Measurements from ENCODE around the gene ZNF618. TPM values are rescaled to one million over a fixed set of nuclear protein-coding genes. Genes with fewer than 3 reads are reported as not detected.

ZNF618 gene
- total and polyA plus RNA-seq, 2 experiments from 2014 or later = 12.1 to 22.1 TPM

GRCh38 chr9:114034661-114035062, 158.6 kb downstream of the ZNF618 start:
- DNase-seq (ENCODE audit: low spot score) = no peak
- no peak for TF ChIP-seq JUNB (IDR thresholded peaks at IDR 0.05; ENCODE audit: unreplicated experiment)
- TF ChIP-seq STAT1 (IDR thresholded peaks at IDR 0.05; ENCODE audit: unreplicated experiment) = no peak
- no peak for TF ChIP-seq ZNF462 (CRISPR knock-in tag; IDR thresholded peaks at IDR 0.05)
- no peak for TF ChIP-seq POLR2AphosphoS5 (IDR thresholded peaks at IDR 0.05; ENCODE audit: low read depth)
- TF ChIP-seq EZH2 (IDR thresholded peaks at IDR 0.05; ENCODE audit: low read depth, unreplicated experiment) = no peak
- TF ChIP-seq, protein P1, sequence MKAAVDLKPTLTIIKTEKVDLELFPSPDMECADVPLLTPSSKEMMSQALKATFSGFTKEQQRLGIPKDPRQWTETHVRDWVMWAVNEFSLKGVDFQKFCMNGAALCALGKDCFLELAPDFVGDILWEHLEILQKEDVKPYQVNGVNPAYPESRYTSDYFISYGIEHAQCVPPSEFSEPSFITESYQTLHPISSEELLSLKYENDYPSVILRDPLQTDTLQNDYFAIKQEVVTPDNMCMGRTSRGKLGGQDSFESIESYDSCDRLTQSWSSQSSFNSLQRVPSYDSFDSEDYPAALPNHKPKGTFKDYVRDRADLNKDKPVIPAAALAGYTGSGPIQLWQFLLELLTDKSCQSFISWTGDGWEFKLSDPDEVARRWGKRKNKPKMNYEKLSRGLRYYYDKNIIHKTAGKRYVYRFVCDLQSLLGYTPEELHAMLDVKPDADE (IDR thresholded peaks at IDR 0.05) = no peak
- no peak for TF ChIP-seq NANOG (IDR thresholded peaks at IDR 0.05; ENCODE audit: borderline replicate concordance)
- TF ChIP-seq CTCF (conservative IDR thresholded peaks at IDR 0.05; ENCODE audit: low read depth in 2 of 2) = no peak
- TF ChIP-seq CREB1 (CRISPR knock-in tag; IDR thresholded peaks at IDR 0.05; ENCODE audit: low read depth) = no peak
- TF ChIP-seq REST (IDR thresholded peaks at IDR 0.05; ENCODE audit: unreplicated experiment) = no peak
- no peak for TF ChIP-seq ZNF114 (CRISPR knock-in tag; IDR thresholded peaks at IDR 0.05)
- TF ChIP-seq EZH2phosphoT487 (IDR thresholded peaks at IDR 0.05; ENCODE audit: unreplicated experiment) = no peak
- TF ChIP-seq ZNF331 (CRISPR knock-in tag; IDR thresholded peaks at IDR 0.05; ENCODE audit: low read depth) = no peak

More at GRCh38 chr9:114034661-114035062, 158.6 kb downstream of the ZNF618 start:
- Histone ChIP-seq H3K9me2 (ENCODE audit: insufficient read depth) (no peaks in the 10 kb centered on the region), H3K36me3 (ENCODE audit: insufficient read depth) (no peaks in the 10 kb centered on the region; the same call in 1 of the 2 replicates), H2AFZ (no peak overlapping the region), H4K20me1 (replicated peaks; ENCODE audit: insufficient read depth) (no peaks in the 10 kb centered on the region; the same call in 1 of the 2 replicates), H3K4me2 (no peak overlapping the region), H3K4me3 (no peak overlapping the region), H3K27ac (ENCODE audit: low read depth) (no peak overlapping the region), H3K4me1 (ENCODE audit: insufficient read depth) (peaks cover 14% of the 10 kb centered on the region), H3F3A (replicated peaks; ENCODE audit: low read depth) (peaks cover 4% of the 10 kb centered on the region; the same call in 1 of the 2 replicates), H3K79me2 (replicated peaks; ENCODE audit: insufficient read depth) (no peaks in the 10 kb centered on the region), H3K27me3 (ENCODE audit: insufficient read depth) (no peaks in the 10 kb centered on the region)
- H3K27me3 Mint-ChIP-seq (ENCODE audit: insufficient read depth, low read depth, poor library complexity) = peaks cover 8% of the 10 kb centered on the region
- peaks cover 12% of the 10 kb centered on the region for H3K4me1 Mint-ChIP-seq
- peaks cover 30% of the 10 kb centered on the region for H3K36me3 Mint-ChIP-seq (ENCODE audit: low read depth)
- H3K9me3 Mint-ChIP-seq = no peaks in the 10 kb centered on the region; the same call in 2 of the 3 replicates
- H3K27ac Mint-ChIP-seq = no peak overlapping the region
- H3K4me3 Mint-ChIP-seq = no peak overlapping the region
- ATAC-seq = no peak
